Cardiac muscle cell (in vitro differentiated cells and primary cell): ENCODE data around the gene DLL1. TPM values are rescaled to one million over a fixed set of nuclear protein-coding genes. Genes with fewer than 3 reads are reported as not detected.

Experiments
- DNase-seq, 2 donors: peaks; one replicate each; pipeline versions ENCODE4 v3.0.0 to v3.0.0-alpha.2; 2010 to 2017; ENCODE audit warnings: low read depth in 1 of 2, low spot score in 1 of 2
- H3K27ac ChIP-seq: fragments of 200-600 bp; sonication (generic); 2 replicates; pipeline ENCODE4 v1.5.1; 2016
- H3K27me3 ChIP-seq: fragments of 200-600 bp; sonication (generic); 2 replicates; pipeline ENCODE4 v1.6.0; 2016; ENCODE audit warnings: control low read depth
- H3K36me3 ChIP-seq: fragments of 200-600 bp; sonication (generic); 2 replicates; pipeline ENCODE4 v1.5.1; 2016; ENCODE audit warnings: control low read depth
- H3K4me1 ChIP-seq: fragments of 200-600 bp; sonication (generic); 2 replicates; pipeline ENCODE4 v1.8.1; 2017; ENCODE audit warnings: low read depth, mild to moderate bottlenecking, mixed run types
- H3K4me3 ChIP-seq: fragments of 200-600 bp; sonication (generic); 2 replicates; pipeline ENCODE4 v1.5.1; 2016; ENCODE audit warnings: mild to moderate bottlenecking
- H3K9me3 ChIP-seq: fragments of 200-600 bp; sonication (generic); 2 replicates; pipeline ENCODE4 v1.5.1; 2017; ENCODE audit warnings: low read depth, mild to moderate bottlenecking, control low read depth
- polyA plus RNA-seq: library from polyadenylated mRNA; unstranded; fragments of >200 nt; fragmentation: Nextera tagmentation; extraction: Ambion mirVana; gene quantifications from 2 replicates; pipeline ENCODE4 v1.2.1, GENCODE V29; 2016
- total RNA-seq: library from RNA; depleted of rRNA; stranded (reverse); fragments of >200 nt; gene quantifications from 2 replicates; pipeline ENCODE4 v1.2.3, GENCODE V29; 2016
- TF ChIP-seq, protein P1 (sequence below): IDR thresholded peaks from 2 replicates; pipeline ENCODE4 v1.5.1; 2012; ENCODE audit warnings: low read depth, mild to moderate bottlenecking, low read length

The DLL1 gene
- total and polyA plus RNA-seq, 2 experiments from 2014 or later: 2.2 to 4.3 TPM

DNA sequence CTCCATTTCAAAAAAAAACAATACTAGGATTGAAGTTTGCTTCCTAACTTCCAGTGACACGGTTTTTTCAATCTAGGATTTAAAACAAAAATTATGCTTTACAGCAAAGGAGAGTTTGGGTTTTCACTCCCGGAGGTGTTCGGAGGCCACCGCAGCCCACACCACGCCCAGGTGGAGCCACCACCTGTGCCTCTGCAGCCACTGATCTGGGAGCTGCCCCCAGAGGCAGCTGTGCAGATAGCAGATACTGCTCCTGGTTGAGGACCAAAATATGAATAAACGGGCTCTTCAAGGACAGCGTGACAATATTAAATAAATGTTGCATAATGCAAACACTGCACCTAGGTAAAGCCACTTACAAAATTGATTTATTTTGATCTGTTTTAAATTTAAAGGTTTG lies 30.2 kb downstream of the DLL1 start:
- no peaks in the 10 kb centered on the region for H3K9me3 ChIP-seq
- no peak for DNase-seq
- TF ChIP-seq, protein P1, sequence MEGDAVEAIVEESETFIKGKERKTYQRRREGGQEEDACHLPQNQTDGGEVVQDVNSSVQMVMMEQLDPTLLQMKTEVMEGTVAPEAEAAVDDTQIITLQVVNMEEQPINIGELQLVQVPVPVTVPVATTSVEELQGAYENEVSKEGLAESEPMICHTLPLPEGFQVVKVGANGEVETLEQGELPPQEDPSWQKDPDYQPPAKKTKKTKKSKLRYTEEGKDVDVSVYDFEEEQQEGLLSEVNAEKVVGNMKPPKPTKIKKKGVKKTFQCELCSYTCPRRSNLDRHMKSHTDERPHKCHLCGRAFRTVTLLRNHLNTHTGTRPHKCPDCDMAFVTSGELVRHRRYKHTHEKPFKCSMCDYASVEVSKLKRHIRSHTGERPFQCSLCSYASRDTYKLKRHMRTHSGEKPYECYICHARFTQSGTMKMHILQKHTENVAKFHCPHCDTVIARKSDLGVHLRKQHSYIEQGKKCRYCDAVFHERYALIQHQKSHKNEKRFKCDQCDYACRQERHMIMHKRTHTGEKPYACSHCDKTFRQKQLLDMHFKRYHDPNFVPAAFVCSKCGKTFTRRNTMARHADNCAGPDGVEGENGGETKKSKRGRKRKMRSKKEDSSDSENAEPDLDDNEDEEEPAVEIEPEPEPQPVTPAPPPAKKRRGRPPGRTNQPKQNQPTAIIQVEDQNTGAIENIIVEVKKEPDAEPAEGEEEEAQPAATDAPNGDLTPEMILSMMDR: no peak
- H3K27me3 ChIP-seq: no peaks in the 10 kb centered on the region
- H3K27ac ChIP-seq: no peak overlapping the region
- H3K36me3 ChIP-seq: no peaks in the 10 kb centered on the region
- H3K4me3 ChIP-seq: no peak overlapping the region
- no peaks in the 10 kb centered on the region for H3K4me1 ChIP-seq

- no peaks in the 10 kb centered on the region for H3K4me1 ChIP-seq
- no peaks in the 10 kb centered on the region for H3K9me3 ChIP-seq
- H3K27ac ChIP-seq: no peak overlapping the region
- H3K36me3 ChIP-seq: no peaks in the 10 kb centered on the region
- H3K4me3 ChIP-seq: no peak overlapping the region
- H3K27me3 ChIP-seq: no peaks in the 10 kb centered on the region
- TF ChIP-seq, protein P1: no peak
- DNase-seq: no peak
These were observed 31.6 kb downstream of the DLL1 start for GRCh38 chr6:170259278-170259677.

- Histone ChIP-seq H3K4me1 (no peaks in the 10 kb centered on the region), H3K9me3 (no peaks in the 10 kb centered on the region), H3K36me3 (no peaks in the 10 kb centered on the region), H3K4me3 (no peak overlapping the region), H3K27ac (no peak overlapping the region), H3K27me3 (no peaks in the 10 kb centered on the region)
- TF ChIP-seq, protein P1: no peak
- DNase-seq: no peak
These were observed 32.5 kb downstream of the DLL1 start for GRCh38 chr6:170258407-170258806.

DNA sequence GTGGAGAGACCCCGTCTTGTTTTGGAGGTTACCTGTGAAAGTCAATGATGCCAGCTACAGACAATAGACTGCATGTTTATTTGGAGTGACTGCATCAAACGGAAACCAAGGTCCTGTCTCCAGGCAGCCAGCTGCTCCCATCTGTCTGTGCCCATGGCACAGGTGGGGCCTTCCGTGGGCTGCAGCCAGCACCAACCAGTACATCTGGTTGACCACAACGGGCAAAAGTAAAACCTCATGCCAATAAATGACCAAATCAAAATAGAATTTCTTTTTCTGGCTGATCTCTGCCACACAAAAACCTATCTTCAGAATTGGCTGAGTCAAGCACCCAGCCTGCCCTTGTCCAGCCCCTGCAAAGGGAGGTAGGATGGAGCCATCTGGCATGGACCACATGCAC lies 33.5 kb downstream of the DLL1 start:
- H3K36me3 ChIP-seq: no peaks in the 10 kb centered on the region
- no peaks in the 10 kb centered on the region for H3K27me3 ChIP-seq
- TF ChIP-seq, protein P1: no peak
- no peaks in the 10 kb centered on the region for H3K9me3 ChIP-seq
- no peaks in the 10 kb centered on the region for H3K4me1 ChIP-seq
- no peak overlapping the region for H3K27ac ChIP-seq
- H3K4me3 ChIP-seq: no peak overlapping the region
- DNase-seq: no peak

- no peak overlapping the region for H3K4me3 ChIP-seq
- H3K9me3 ChIP-seq: no peaks in the 10 kb centered on the region
- H3K27me3 ChIP-seq: no peaks in the 10 kb centered on the region
- H3K36me3 ChIP-seq: no peaks in the 10 kb centered on the region
- TF ChIP-seq, protein P1: no peak
- no peaks in the 10 kb centered on the region for H3K4me1 ChIP-seq
- H3K27ac ChIP-seq: no peak overlapping the region
- no peak for DNase-seq
These were observed 34.2 kb downstream of the DLL1 start for GRCh38 chr6:170256641-170257040.
